Heart left ventricle (tissue), 16 donors: ENCODE measurements around the gene RMDN3. TPM values are rescaled to one million over a fixed set of nuclear protein-coding genes. Genes with fewer than 3 reads are reported as not detected.

ENCODE experiments used
- ATAC-seq, 4 donors: fragments of 200-7000 bp; cut with Tn5 transposase; one replicate each; pipeline ENCODE4 v1.9.1; 2020 to 2022; ENCODE audit warnings: moderate library complexity in 4 of 4, mild to moderate bottlenecking in 3 of 4, moderate number of reproducible peaks in 1 of 4
- DNase-seq, 5 donors: peaks; one replicate each; pipeline ENCODE4 v3.0.0-alpha.2; 2020
- H3K27ac ChIP-seq, 12 donors: fragments of 200-600 bp; sonication (generic) in 4 of 12; one replicate each; pipeline versions ENCODE4 v1.5.0 to v1.8.0; 2016 to 2022; ENCODE audit warnings: mild to moderate bottlenecking in 2 of 12
- H3K27me3 ChIP-seq, 9 donors: fragments of 200-600 bp; sonication (generic) in 2 of 9; one replicate each; pipeline versions ENCODE4 v1.5.1 to v1.8.0; 2016 to 2022; ENCODE audit warnings: mild to moderate bottlenecking in 3 of 9
- H3K36me3 ChIP-seq, 9 donors: fragments of 200-600 bp; sonication (generic) in 2 of 9; one replicate each; pipeline versions ENCODE4 v1.5.0 to v1.8.0; 2018 to 2022; ENCODE audit warnings: mild to moderate bottlenecking in 2 of 9
- H3K4me1 ChIP-seq, 12 donors: fragments of 200-600 bp; sonication (generic) in 4 of 12; one replicate each; pipeline versions ENCODE4 v1.5.0 to v1.8.0; 2016 to 2022; ENCODE audit warnings: mild to moderate bottlenecking in 3 of 12
- H3K4me3 ChIP-seq, 12 donors: fragments of 200-600 bp; sonication (generic) in 4 of 12; one replicate each; pipeline versions ENCODE4 v1.5.0 to v1.8.0; 2017 to 2022; ENCODE audit warnings: mild to moderate bottlenecking in 9 of 12, moderate library complexity in 4 of 12
- H3K9me3 ChIP-seq, 12 donors: fragments of 200-600 bp; sonication (generic) in 4 of 12; one replicate each; pipeline versions ENCODE4 v1.5.0 to v1.8.0; 2016 to 2022; ENCODE audit warnings: mild to moderate bottlenecking in 1 of 12
- POLR2A ChIP-seq, 2 donors: fragments of 450-650 bp; IDR thresholded peaks; one replicate each; pipeline ENCODE4 v1.6.1; 2017; ENCODE audit warnings: antibody characterized with exemption in 2 of 2, mild to moderate bottlenecking in 2 of 2, moderate library complexity in 2 of 2
- WGBS, 4 donors: extraction: QIAGEN DNeasy Blood & Tissue Kit in 2 of 4; methylation state at CpG; one replicate each; pipeline versions ENCODE4 v1.1.5 to v1.1.7; 2013 to 2018; 5-methylcytosine and 5-hydroxymethylcytosine counted together
- intact Hi-C, 10 donors: fragments of 100-400 bp; cut with DNase I; formaldehyde crosslinking; loops; one replicate each; pipeline versions ENCODE4 v1.11.1 to v1.14.2; 2022
- polyA plus RNA-seq, 2 donors: library from polyadenylated mRNA; stranded (reverse); fragments of 200-250 nt; gene quantifications; one replicate each; pipeline ENCODE4 v1.2.3, GENCODE V29; 2013
- total RNA-seq, 9 donors: library from RNA; depleted of rRNA in 2 of 9; stranded (reverse); fragments of >200 nt in 2 of 9; fragmentation: NEBNext Ultra II Directional in 3 of 9; extraction: Animal tissue kit (Norgen Biotek cat#: 25700) in 3 of 9; gene quantifications; one replicate each; pipeline versions ENCODE4 v1.1.0 to v1.2.4, GENCODE V29; 2016 to 2023
- TF ChIP-seq, protein P1 (sequence below), 12 donors: fragments of 200-600 bp; sonication (generic) in 4 of 12; IDR thresholded peaks; one replicate each; pipeline versions ENCODE4 v1.5.0 to v1.8.0; 2018 to 2022; ENCODE audit warnings: antibody characterized with exemption in 12 of 12, mild to moderate bottlenecking in 5 of 12
- donor health status: ischemic (EF 13 %, LVEDD 7.1; RV severe dilation, severe dysfunction).
- donor health status: healthy with polysubstance abuse.
- donor health status: DM: no; HTN: yes; CAD: no.
- donor health status: DM: no; HTN: no; CAD: no.
- donor health status: ischemic (EF 25% LVEDD 6.9; RV normal size, moderate dysfunction).
- donor health status: ischemic (EF 25% LVEDD 5.7; RV mildly dilated, moderate dysfunction).
- donor health status: healthy.
- donor health status: DM: yes; HTN: yes; CAD: no.
- donor health status: ischemic (EF 35%, LVEDD 5.7; RV mildly dilated, moderate dysfunction).
- donor health status: nonischemic (EF 11% LVEDD 7.7; RV severe dilation, severe dysfunction).
- donor health status: DM: yes; HTN: yes; CAD: no.
- donor health status: PGD.
- donor health status: ischemic (EF 29% LVEDD 5.4; RV normal size, mild dysfunction).
- donor health status: nonischemic (EF 23%, LVEDD 6.1; RV moderate dilation, normal function).

Gene RMDN3
- total and polyA plus RNA-seq, 11 donors, result 12.0 to 26.2 (median 18.5) TPM

GRCh38 chr15:40787991-40788390, 32.9 kb upstream of the RMDN3 start:
- H3K27ac ChIP-seq, result peak overlapping the region in 1 of 12 donors; percentile 15
- TF ChIP-seq, protein P1, sequence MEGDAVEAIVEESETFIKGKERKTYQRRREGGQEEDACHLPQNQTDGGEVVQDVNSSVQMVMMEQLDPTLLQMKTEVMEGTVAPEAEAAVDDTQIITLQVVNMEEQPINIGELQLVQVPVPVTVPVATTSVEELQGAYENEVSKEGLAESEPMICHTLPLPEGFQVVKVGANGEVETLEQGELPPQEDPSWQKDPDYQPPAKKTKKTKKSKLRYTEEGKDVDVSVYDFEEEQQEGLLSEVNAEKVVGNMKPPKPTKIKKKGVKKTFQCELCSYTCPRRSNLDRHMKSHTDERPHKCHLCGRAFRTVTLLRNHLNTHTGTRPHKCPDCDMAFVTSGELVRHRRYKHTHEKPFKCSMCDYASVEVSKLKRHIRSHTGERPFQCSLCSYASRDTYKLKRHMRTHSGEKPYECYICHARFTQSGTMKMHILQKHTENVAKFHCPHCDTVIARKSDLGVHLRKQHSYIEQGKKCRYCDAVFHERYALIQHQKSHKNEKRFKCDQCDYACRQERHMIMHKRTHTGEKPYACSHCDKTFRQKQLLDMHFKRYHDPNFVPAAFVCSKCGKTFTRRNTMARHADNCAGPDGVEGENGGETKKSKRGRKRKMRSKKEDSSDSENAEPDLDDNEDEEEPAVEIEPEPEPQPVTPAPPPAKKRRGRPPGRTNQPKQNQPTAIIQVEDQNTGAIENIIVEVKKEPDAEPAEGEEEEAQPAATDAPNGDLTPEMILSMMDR (IDR thresholded peaks at IDR 0.05), result no peak
- no peak for TF ChIP-seq POLR2A (IDR thresholded peaks at IDR 0.05)
- WGBS, 4 donors, result 60 to 72% (median 69%) methylated on average over 5 to 6 of the region's 6 CpGs
- H3K9me3 ChIP-seq, result no peaks in the 10 kb centered on the region
- no peak for ATAC-seq
- H3K4me3 ChIP-seq, result no peak overlapping the region
- H3K27me3 ChIP-seq, result no peaks in the 10 kb centered on the region
- no peak for DNase-seq
- intact Hi-C loops, result no loop called here
- H3K4me1 ChIP-seq, result peaks cover 0 to 25% (median 13%) of the 10 kb centered on the region in 12 donors
- peaks cover 0 to 25% (median 18%) of the 10 kb centered on the region in 9 donors for H3K36me3 ChIP-seq

DNA sequence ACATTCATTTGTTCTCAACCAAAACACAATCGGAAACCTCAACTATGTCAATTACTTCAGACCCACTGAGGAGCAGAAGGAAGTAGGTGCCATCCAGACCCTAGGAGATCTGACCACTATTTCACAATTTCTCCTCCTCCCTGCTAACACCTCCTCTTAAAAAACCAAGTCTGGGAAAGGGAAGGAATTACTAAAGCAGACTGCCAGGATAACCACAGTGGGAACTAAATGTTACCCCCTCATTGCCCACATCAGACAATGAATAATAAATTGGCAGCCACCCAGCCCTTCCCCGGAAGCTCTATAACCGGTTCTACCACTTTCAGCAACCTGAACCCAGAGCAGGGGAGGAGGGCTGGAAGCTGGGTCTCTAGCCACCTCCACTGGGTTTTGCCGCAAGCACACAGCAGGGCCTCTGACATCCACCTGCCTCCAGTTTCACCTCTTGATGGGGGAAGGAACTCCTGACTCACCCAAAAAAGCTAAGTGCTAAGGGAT, 32.3 kb upstream of the RMDN3 start:
- Histone ChIP-seq H3K27ac (peak overlapping the region in 1 of 12 donors; percentile 15), H3K36me3 (peaks cover 0 to 23% (median 16%) of the 10 kb centered on the region in 9 donors), H3K27me3 (no peaks in the 10 kb centered on the region), H3K9me3 (no peaks in the 10 kb centered on the region), H3K4me1 (peaks cover 0 to 25% (median 13%) of the 10 kb centered on the region in 12 donors), H3K4me3 (no peak overlapping the region)
- DNase-seq (no peak), ATAC-seq (peak in 2 of 4 donors; percentile 36 to 43)
- intact Hi-C loops, result no loop called here
- WGBS, 4 donors, result 32 to 50% (median 43%) methylated on average over 4 of the region's 4 CpGs
- no peak for TF ChIP-seq POLR2A (IDR thresholded peaks at IDR 0.05)
- TF ChIP-seq, protein P1 (IDR thresholded peaks at IDR 0.05), result no peak

DNA sequence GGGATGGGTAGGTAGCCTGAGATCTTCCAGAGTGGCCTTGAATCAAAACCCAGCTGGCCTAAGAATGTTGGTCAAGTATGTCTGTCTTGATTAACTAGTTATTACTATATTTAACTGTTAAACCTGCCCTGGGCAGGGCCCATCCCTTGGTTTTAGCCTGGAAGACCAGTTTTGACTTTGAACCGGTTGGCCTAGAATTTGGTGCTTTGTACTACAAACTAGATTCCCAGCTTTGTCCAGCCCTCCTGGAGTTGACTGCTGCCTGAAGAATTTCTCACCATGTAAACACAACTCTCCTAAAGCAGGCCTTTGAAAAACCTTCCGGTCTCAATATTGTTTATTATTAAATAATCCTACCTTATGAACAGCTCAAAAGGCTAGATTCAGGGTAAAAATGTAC, 30.8 kb upstream of the RMDN3 start:
- H3K4me3 ChIP-seq, result no peak overlapping the region
- 93 to 96% (median 95%) methylated on average over 2 of the region's 2 CpGs for WGBS, 4 donors
- H3K36me3 ChIP-seq, result peaks cover 0 to 8% (median 3%) of the 10 kb centered on the region in 9 donors
- ATAC-seq, result no peak
- peaks cover 0 to 25% (median 13%) of the 10 kb centered on the region in 12 donors for H3K4me1 ChIP-seq
- no peak overlapping the region for H3K27ac ChIP-seq
- intact Hi-C loops, result no loop called here
- H3K27me3 ChIP-seq, result no peaks in the 10 kb centered on the region
- H3K9me3 ChIP-seq, result no peaks in the 10 kb centered on the region
- no peak for DNase-seq
- TF ChIP-seq, protein P1 (IDR thresholded peaks at IDR 0.05), result no peak
- no peak for TF ChIP-seq POLR2A (IDR thresholded peaks at IDR 0.05)

DNA sequence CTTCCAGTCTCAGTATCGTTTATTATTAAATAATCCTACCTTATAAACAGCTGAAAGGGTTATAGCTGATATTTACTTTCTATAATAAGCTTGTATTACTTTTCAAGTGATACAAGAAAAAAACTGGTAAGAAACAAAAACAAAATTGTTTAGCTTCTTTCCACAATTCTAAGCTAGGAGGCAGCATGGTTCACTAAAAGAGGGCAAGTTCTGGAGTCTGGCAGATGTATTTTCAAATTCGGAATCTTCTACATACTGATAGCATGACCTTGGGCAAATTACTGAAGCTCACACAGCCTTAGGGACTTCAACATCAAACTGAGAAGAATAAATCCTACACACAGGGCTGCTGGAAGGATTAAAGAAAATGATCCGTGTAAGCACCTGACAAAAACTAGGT, 30.1 kb upstream of the RMDN3 start:
- Histone ChIP-seq H3K4me3 (no peak overlapping the region), H3K27ac (no peak overlapping the region), H3K36me3 (peaks cover 0 to 4% (median 0%) of the 10 kb centered on the region in 9 donors), H3K9me3 (no peaks in the 10 kb centered on the region), H3K4me1 (peaks cover 0 to 25% (median 13%) of the 10 kb centered on the region in 12 donors), H3K27me3 (no peaks in the 10 kb centered on the region)
- WGBS, 4 donors, result 65 to 71% (median 70%) methylated on average over 3 of the region's 3 CpGs
- DNase-seq (no peak), ATAC-seq (no peak)
- TF ChIP-seq, protein P1 (IDR thresholded peaks at IDR 0.05), result no peak
- no peak for TF ChIP-seq POLR2A (IDR thresholded peaks at IDR 0.05)
- intact Hi-C loops, result no loop called here
